Keratinocyte (primary cell): ENCODE results near the gene NFATC2.

Experiments
- CTCF ChIP-seq, 3 experiments: IDR thresholded peaks in 1 of 3; conservative IDR thresholded peaks in 1 of 3; optimal IDR thresholded peaks in 1 of 3; 2 replicates in 2 of 3; 3 replicates in 1 of 3; pipeline versions ENCODE3 to v1.5.1; 2011; ENCODE audit warnings: low read length in 3 of 3, mild to moderate bottlenecking in 3 of 3, moderate library complexity in 2 of 3, control low read depth in 1 of 3, inconsistent platforms in 1 of 3; ENCODE audit not compliant: insufficient read depth in 2 of 3; ENCODE audit errors: extremely low read depth in 1 of 3
- EZH2 ChIP-seq: IDR thresholded peaks from one replicate; pipeline ENCODE4 v1.6.1; 2012; ENCODE audit warnings: inconsistent platforms, mild to moderate bottlenecking, low read length, moderate library complexity

- TF ChIP-seq CTCF (optimal IDR thresholded peaks at IDR 0.05 in 1 of 3, IDR thresholded peaks at IDR 0.05 in 1 of 3, conservative IDR thresholded peaks at IDR 0.05 in 1 of 3; ENCODE audit: extremely low read depth in 1 of 3, insufficient read depth in 2 of 3, low read length in 3 of 3) = no peak
- no peak for TF ChIP-seq EZH2
Observed at GRCh38 chr20:51353491-51353890, 189.0 kb downstream of the NFATC2 start.
